ENCODE results near the gene FAM163B.

FAM163B gene

GRCh38 chr9:133616643-133617405 lies 7.6 kb upstream of the FAM163B start:
- H3K4me3 ChIP-seq (ENCODE audit: low read depth, low read length): no peak overlapping the region
- no peak for TF ChIP-seq CTCF (IDR thresholded peaks at IDR 0.05; ENCODE audit: insufficient read depth, low read depth, low read length, missing control alignments)
- no peak for DNase-seq (ENCODE audit: low read depth)

DNA sequence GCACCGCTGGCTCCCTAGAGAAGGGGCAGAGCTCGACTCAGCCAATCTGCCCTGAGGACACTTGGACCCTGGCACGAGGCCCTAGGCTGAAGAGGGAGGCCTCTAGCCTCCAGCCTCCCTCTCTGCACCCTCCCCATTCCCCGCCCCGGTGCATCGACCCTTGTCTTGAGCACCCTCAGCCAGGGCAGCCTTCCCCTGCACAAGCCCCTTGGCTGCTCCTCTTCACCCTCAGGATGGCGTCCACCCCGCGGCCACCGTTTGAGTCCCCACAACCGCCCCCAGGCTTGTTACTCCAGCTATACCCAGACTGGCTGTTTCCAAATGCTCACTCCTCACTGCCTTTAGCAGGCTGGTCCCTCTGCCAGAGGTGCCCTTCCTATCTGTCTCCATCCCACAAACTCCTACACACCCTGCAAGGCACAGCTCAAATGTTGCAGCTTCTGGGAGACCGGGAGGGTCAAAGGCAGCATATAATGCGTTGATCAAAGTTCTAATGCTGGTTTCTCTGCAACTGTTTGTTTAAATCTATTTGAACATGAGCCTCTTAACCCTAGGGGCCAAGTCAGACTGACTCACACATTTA lies 6.5 kb upstream of the FAM163B start:
- no peak overlapping the region for H3K4me3 ChIP-seq (ENCODE audit: low read depth, low read length)
- TF ChIP-seq CTCF (IDR thresholded peaks at IDR 0.05; ENCODE audit: insufficient read depth, low read depth, low read length, missing control alignments): no peak
- DNase-seq (ENCODE audit: low read depth): no peak

DNA sequence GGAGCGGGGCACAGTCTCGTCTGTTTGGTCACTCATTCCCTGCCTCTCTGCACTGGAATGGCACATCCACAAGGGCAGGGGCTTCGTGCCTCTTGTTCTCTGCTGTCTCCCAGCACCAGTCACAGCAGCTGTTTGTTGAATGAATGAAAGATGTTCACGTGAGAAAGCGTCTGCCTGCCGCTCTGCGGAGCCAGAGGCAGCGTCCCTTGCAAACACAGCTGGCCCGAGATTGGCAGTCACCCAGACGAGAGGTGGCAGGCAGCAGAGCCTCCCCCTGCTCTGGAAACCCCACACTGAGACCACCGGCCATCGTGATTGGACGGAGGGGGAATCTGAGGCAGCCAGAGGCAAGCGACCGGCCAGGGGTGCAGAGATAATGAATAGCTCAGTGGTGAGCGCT lies 6.0 kb upstream of the FAM163B start:
- DNase-seq (ENCODE audit: low read depth): no peak
- no peak overlapping the region for H3K4me3 ChIP-seq (ENCODE audit: low read depth, low read length)
- no peak for TF ChIP-seq CTCF (IDR thresholded peaks at IDR 0.05; ENCODE audit: insufficient read depth, low read depth, low read length, missing control alignments)

- DNase-seq (ENCODE audit: low read depth): no peak
- TF ChIP-seq CTCF (IDR thresholded peaks at IDR 0.05; ENCODE audit: insufficient read depth, low read depth, low read length, missing control alignments): no peak
- H3K4me3 ChIP-seq (ENCODE audit: low read depth, low read length): no peak overlapping the region
Observed at GRCh38 chr9:133614678-133615077, 5.5 kb upstream of the FAM163B start.

- no peak for DNase-seq (ENCODE audit: low read depth)
Observed at GRCh38 chr9:133614056-133614455, 4.9 kb upstream of the FAM163B start.

DNA sequence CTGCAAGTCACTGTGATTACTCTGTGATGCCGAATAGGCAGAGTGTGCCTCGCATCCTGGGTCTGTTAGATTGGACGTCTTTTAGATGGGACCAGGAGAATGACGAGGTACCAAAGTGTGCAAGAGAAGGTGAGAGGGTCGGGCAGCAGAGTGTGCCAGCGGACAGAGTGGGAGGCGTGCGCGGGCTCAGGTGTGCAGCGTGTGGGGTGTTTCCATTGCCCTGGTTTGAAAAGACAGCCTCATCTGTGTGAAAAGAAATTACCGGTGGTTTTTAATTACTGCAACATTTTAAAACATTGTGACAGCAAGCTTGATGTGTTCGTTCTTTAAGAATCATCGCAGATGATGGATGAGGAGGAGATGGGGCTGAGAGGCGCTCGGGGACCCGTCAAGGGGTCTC lies 4.2 kb upstream of the FAM163B start:
- no peak for DNase-seq (ENCODE audit: low read depth)
- TF ChIP-seq CTCF (IDR thresholded peaks at IDR 0.05; ENCODE audit: insufficient read depth, low read depth, low read length, missing control alignments): no peak

More at GRCh38 chr9:133614056-133614455, 4.9 kb upstream of the FAM163B start:
- TF ChIP-seq CTCF (IDR thresholded peaks at IDR 0.05; ENCODE audit: insufficient read depth, low read depth, low read length, missing control alignments): no peak
- H3K4me3 ChIP-seq (ENCODE audit: low read depth, low read length): no peak overlapping the region

More for the DNA sequence above, 4.2 kb upstream of the FAM163B start:
- H3K4me3 ChIP-seq (ENCODE audit: low read depth, low read length): no peak overlapping the region
